HEK293 (cell line): ENCODE results near the gene DIP2A.

ENCODE experiments used
- CTCF ChIA-PET: fragments of 350-600 bp; formaldehyde crosslinking; extraction: SDS; loops from one replicate; lab custom pipeline; 2021; ENCODE audit warnings: antibody characterized with exemption; lab: Yijun Ruan, JAX
- POLR2A ChIA-PET: fragments of 300-600 bp; formaldehyde crosslinking; extraction: SDS; loops from one replicate; lab custom pipeline; 2020; ENCODE audit warnings: antibody characterized with exemption, inconsistent platforms; lab: Yijun Ruan, JAX
- H3K27ac ChIP-seq: fragments of 200-500 bp; sonication (Bioruptor generic); 2 replicates; pipeline ENCODE4 v1.5.1; 2014; ENCODE audit warnings: low read depth, low read length, control low read depth, inconsistent platforms; ENCODE audit errors: extremely low read depth
- H3K36me3 ChIP-seq, 2 experiments: fragments of 200-500 bp in 1 of 2; sonication (Bioruptor generic) in 1 of 2; 1 replicate in 1 of 2; 2 replicates in 1 of 2; pipeline ENCODE4 v1.5.1; 2014 to 2017; ENCODE audit warnings: inconsistent platforms in 2 of 2, low read length in 2 of 2; ENCODE audit not compliant: control insufficient read depth in 2 of 2, insufficient read depth in 1 of 2
- H3K4me1 ChIP-seq: fragments of 200-500 bp; sonication (Bioruptor generic); 2 replicates; pipeline ENCODE4 v1.5.1; 2014; ENCODE audit warnings: mild to moderate bottlenecking, low read length, inconsistent platforms; ENCODE audit not compliant: control insufficient read depth, insufficient read depth
- H3K4me3 ChIP-seq: 2 replicates; pipeline ENCODE4 v1.5.1; 2011; ENCODE audit warnings: low read depth, mild to moderate bottlenecking, control low read depth, low read length, moderate library complexity
- H3K9me3 ChIP-seq: fragments of 200-500 bp; sonication (Bioruptor generic); 2 replicates; pipeline ENCODE4 v1.5.1; 2014; ENCODE audit warnings: low read depth, low read length, inconsistent platforms; ENCODE audit not compliant: control insufficient read depth, insufficient read depth
- GLIS1 ChIP-seq: fragments of 450-650 bp; formaldehyde crosslinking; IDR thresholded peaks from 2 replicates; pipeline ENCODE4 v1.5.1; 2016; ENCODE audit warnings: missing biosample characterization, missing genetic modification characterization
- GLIS2 ChIP-seq: fragments of 450-650 bp; formaldehyde crosslinking; IDR thresholded peaks from 2 replicates; pipeline ENCODE4 v1.5.1; 2016; ENCODE audit warnings: missing biosample characterization, missing genetic modification characterization
- HOXC10 ChIP-seq: sonication (generic); formaldehyde crosslinking; IDR thresholded peaks from 2 replicates; pipeline ENCODE4 v1.8.1; 2023; ENCODE audit warnings: mild to moderate bottlenecking, missing genetic modification reagents
- SP7 ChIP-seq: fragments of 450-650 bp; formaldehyde crosslinking; IDR thresholded peaks from 2 replicates; pipeline ENCODE4 v1.5.1; 2016; ENCODE audit warnings: missing biosample characterization, missing genetic modification characterization
- ZBTB10 ChIP-seq: fragments of 450-650 bp; formaldehyde crosslinking; IDR thresholded peaks from 2 replicates; pipeline ENCODE4 v1.5.1; 2016; ENCODE audit warnings: missing biosample characterization, missing genetic modification characterization
- ZFP3 ChIP-seq: fragments of 450-650 bp; formaldehyde crosslinking; IDR thresholded peaks from 2 replicates; pipeline ENCODE4 v1.5.1; 2016; ENCODE audit warnings: low read depth, missing biosample characterization, missing genetic modification characterization
- ZNF133 ChIP-seq: fragments of 450-650 bp; formaldehyde crosslinking; IDR thresholded peaks from 2 replicates; pipeline ENCODE4 v1.5.1; 2016; ENCODE audit warnings: missing biosample characterization, missing genetic modification characterization
- ZNF202 ChIP-seq: fragments of 450-650 bp; formaldehyde crosslinking; IDR thresholded peaks from 2 replicates; pipeline ENCODE4 v1.5.1; 2016; ENCODE audit warnings: missing biosample characterization, missing genetic modification characterization, borderline replicate concordance
- ZNF292 ChIP-seq: fragments of 450-650 bp; formaldehyde crosslinking; IDR thresholded peaks from 2 replicates; pipeline ENCODE4 v1.5.1; 2016; ENCODE audit warnings: low read depth, missing biosample characterization, missing genetic modification characterization, borderline replicate concordance
- ZNF404 ChIP-seq: fragments of 450-650 bp; formaldehyde crosslinking; IDR thresholded peaks from 2 replicates; pipeline ENCODE4 v1.5.1; 2017; ENCODE audit warnings: missing biosample characterization, missing genetic modification characterization
- ZNF449 ChIP-seq: fragments of 450-650 bp; formaldehyde crosslinking; IDR thresholded peaks from 2 replicates; pipeline ENCODE4 v1.5.1; 2017; ENCODE audit warnings: missing biosample characterization, mild to moderate bottlenecking, missing genetic modification characterization, moderate library complexity
- ZNF514 ChIP-seq: fragments of 450-650 bp; formaldehyde crosslinking; IDR thresholded peaks from 2 replicates; pipeline ENCODE4 v1.5.1; 2016; ENCODE audit warnings: missing biosample characterization, missing genetic modification characterization
- ZNF600 ChIP-seq: fragments of 450-650 bp; formaldehyde crosslinking; IDR thresholded peaks from 2 replicates; pipeline ENCODE4 v1.5.1; 2016; ENCODE audit warnings: missing biosample characterization, missing genetic modification characterization
- ZSCAN16 ChIP-seq: fragments of 450-650 bp; formaldehyde crosslinking; IDR thresholded peaks from 2 replicates; pipeline ENCODE4 v1.5.1; 2016; ENCODE audit warnings: missing biosample characterization, missing genetic modification characterization
- ZSCAN30 ChIP-seq: fragments of 450-650 bp; IDR thresholded peaks from 2 replicates; pipeline ENCODE4 v1.5.1; 2018; ENCODE audit warnings: missing biosample characterization, mild to moderate bottlenecking, missing genetic modification characterization, moderate library complexity
- TF ChIP-seq, protein P1 (sequence below): fragments of 450-650 bp; formaldehyde crosslinking; IDR thresholded peaks from 2 replicates; pipeline ENCODE4 v1.5.1; 2016; ENCODE audit warnings: missing biosample characterization, missing genetic modification characterization
- TF ChIP-seq, protein P2 (sequence below): fragments of 450-650 bp; formaldehyde crosslinking; IDR thresholded peaks from 2 replicates; pipeline ENCODE4 v1.5.1; 2016; ENCODE audit warnings: missing biosample characterization, missing genetic modification characterization
- TF ChIP-seq, protein P3 (sequence below): fragments of 450-650 bp; formaldehyde crosslinking; IDR thresholded peaks from 2 replicates; pipeline ENCODE4 v1.5.1; 2017; ENCODE audit warnings: missing biosample characterization, missing genetic modification characterization
- TF ChIP-seq, protein P4 (sequence below): fragments of 450-650 bp; formaldehyde crosslinking; IDR thresholded peaks from 2 replicates; pipeline ENCODE4 v1.5.1; 2016; ENCODE audit warnings: missing biosample characterization, missing genetic modification characterization

Gene DIP2A

GRCh38 chr21:46555678-46556077, 97.0 kb downstream of the DIP2A start:
- ChIA-PET POLR2A (no interaction called here), CTCF (no interaction called here)
- Histone ChIP-seq H3K4me3 (no peak overlapping the region), H3K4me1 (no peaks in the 10 kb centered on the region), H3K36me3 (peaks cover 7 to 79% of the 10 kb centered on the region in 2 experiments), H3K9me3 (no peaks in the 10 kb centered on the region), H3K27ac (no peak overlapping the region)
- TF ChIP-seq ZNF133 (tag by site-specific recombination) (no peak), ZNF600 (tag by site-specific recombination) (no peak), ZNF449 (tag by site-specific recombination) (no peak), ZNF292 (tag by site-specific recombination) (no peak), ZSCAN16 (tag by site-specific recombination) (no peak), GLIS2 (no peak), HOXC10 (CRISPR knock-in tag) (no peak), ZFP3 (tag by site-specific recombination) (no peak), ZNF202 (no peak), ZNF404 (no peak), ZNF514 (tag by site-specific recombination) (no peak), ZBTB10 (no peak), SP7 (tag by site-specific recombination) (no peak), ZSCAN30 (no peak), GLIS1 (tag by site-specific recombination) (no peak)
- TF ChIP-seq, protein P1, sequence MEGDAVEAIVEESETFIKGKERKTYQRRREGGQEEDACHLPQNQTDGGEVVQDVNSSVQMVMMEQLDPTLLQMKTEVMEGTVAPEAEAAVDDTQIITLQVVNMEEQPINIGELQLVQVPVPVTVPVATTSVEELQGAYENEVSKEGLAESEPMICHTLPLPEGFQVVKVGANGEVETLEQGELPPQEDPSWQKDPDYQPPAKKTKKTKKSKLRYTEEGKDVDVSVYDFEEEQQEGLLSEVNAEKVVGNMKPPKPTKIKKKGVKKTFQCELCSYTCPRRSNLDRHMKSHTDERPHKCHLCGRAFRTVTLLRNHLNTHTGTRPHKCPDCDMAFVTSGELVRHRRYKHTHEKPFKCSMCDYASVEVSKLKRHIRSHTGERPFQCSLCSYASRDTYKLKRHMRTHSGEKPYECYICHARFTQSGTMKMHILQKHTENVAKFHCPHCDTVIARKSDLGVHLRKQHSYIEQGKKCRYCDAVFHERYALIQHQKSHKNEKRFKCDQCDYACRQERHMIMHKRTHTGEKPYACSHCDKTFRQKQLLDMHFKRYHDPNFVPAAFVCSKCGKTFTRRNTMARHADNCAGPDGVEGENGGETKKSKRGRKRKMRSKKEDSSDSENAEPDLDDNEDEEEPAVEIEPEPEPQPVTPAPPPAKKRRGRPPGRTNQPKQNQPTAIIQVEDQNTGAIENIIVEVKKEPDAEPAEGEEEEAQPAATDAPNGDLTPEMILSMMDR (tag by site-specific recombination): no peak
- TF ChIP-seq, protein P2, sequence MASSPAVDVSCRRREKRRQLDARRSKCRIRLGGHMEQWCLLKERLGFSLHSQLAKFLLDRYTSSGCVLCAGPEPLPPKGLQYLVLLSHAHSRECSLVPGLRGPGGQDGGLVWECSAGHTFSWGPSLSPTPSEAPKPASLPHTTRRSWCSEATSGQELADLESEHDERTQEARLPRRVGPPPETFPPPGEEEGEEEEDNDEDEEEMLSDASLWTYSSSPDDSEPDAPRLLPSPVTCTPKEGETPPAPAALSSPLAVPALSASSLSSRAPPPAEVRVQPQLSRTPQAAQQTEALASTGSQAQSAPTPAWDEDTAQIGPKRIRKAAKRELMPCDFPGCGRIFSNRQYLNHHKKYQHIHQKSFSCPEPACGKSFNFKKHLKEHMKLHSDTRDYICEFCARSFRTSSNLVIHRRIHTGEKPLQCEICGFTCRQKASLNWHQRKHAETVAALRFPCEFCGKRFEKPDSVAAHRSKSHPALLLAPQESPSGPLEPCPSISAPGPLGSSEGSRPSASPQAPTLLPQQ: no peak
- TF ChIP-seq, protein P3, sequence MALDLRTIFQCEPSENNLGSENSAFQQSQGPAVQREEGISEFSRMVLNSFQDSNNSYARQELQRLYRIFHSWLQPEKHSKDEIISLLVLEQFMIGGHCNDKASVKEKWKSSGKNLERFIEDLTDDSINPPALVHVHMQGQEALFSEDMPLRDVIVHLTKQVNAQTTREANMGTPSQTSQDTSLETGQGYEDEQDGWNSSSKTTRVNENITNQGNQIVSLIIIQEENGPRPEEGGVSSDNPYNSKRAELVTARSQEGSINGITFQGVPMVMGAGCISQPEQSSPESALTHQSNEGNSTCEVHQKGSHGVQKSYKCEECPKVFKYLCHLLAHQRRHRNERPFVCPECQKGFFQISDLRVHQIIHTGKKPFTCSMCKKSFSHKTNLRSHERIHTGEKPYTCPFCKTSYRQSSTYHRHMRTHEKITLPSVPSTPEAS (tag by site-specific recombination): no peak
- TF ChIP-seq, protein P4, sequence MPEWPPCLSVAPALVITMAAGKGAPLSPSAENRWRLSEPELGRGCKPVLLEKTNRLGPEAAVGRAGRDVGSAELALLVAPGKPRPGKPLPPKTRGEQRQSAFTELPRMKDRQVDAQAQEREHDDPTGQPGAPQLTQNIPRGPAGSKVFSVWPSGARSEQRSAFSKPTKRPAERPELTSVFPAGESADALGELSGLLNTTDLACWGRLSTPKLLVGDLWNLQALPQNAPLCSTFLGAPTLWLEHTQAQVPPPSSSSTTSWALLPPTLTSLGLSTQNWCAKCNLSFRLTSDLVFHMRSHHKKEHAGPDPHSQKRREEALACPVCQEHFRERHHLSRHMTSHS: no peak
